Measurements from ENCODE around the gene DECR2. TPM values are rescaled to one million over a fixed set of nuclear protein-coding genes. Genes with fewer than 3 reads are reported as not detected.

DECR2 gene
- total RNA-seq, 2 donors from 2014 or later: 31.8 to 43.5 TPM

DNA sequence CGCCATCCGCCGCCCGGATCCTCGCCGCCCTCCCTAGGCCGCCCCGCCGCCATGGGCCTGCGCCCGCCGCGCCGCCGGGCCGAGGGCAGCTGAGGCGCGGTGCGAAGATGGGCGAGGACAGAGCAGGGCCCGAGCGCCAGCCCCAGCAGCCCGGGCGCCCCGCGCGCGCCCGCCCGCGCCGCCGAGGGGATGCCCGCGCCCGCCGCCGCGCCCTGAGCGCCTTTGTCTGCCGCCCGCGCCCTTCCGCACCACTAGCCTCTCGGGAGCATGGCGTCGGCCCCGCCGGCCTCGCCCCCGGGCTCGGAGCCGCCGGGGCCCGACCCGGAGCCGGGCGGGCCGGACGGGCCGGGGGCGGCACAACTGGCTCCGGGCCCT is 24.0 kb downstream of the DECR2 start:
- WGBS, 2 experiments (ENCODE audit: insufficient coverage in 1 of 2, insufficient read length in 1 of 2): 0% methylated on average over 16 to 63 of the region's 63 CpGs
- TF ChIP-seq, protein P1, sequence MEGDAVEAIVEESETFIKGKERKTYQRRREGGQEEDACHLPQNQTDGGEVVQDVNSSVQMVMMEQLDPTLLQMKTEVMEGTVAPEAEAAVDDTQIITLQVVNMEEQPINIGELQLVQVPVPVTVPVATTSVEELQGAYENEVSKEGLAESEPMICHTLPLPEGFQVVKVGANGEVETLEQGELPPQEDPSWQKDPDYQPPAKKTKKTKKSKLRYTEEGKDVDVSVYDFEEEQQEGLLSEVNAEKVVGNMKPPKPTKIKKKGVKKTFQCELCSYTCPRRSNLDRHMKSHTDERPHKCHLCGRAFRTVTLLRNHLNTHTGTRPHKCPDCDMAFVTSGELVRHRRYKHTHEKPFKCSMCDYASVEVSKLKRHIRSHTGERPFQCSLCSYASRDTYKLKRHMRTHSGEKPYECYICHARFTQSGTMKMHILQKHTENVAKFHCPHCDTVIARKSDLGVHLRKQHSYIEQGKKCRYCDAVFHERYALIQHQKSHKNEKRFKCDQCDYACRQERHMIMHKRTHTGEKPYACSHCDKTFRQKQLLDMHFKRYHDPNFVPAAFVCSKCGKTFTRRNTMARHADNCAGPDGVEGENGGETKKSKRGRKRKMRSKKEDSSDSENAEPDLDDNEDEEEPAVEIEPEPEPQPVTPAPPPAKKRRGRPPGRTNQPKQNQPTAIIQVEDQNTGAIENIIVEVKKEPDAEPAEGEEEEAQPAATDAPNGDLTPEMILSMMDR (conservative IDR thresholded peaks at IDR 0.05): no peak
- H3K27me3 Mint-ChIP-seq (ENCODE audit: insufficient read depth): peaks cover 34% of the 10 kb centered on the region

DNA sequence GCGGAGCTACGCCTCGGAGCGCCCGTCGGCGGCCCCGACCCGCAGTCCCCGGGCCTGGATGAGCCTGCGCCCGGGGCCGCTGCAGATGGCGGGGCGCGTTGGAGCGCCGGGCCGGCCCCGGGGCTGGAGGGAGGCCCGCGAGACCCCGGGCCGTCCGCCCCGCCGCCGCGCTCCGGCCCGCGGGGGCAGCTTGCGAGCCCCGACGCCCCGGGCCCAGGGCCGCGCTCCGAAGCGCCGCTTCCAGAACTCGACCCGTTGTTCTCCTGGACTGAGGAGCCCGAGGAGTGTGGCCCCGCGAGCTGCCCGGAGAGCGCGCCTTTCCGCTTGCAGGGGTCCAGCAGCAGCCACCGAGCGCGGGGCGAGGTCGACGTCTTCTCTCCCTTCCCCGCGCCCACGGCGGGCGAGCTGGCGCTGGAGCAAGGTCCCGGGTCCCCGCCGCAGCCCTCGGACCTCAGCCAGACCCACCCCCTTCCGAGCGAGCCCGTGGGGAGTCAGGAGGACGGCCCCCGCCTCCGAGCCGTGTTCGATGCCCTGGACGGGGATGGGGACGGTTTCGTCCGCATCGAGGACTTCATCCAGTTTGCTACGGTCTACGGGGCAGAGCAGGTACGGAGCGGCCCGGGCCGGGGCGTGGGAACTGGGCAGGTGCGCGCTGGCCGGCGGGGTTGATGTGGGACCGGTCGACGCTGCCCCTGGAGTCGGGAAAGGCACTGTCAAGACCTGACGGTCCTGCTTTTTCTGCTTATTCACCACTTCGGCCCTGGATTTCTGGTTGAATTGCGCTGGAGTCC is 24.6 kb downstream of the DECR2 start:
- Mint-ChIP-seq H3K27me3 (ENCODE audit: insufficient read depth) (peaks cover 31% of the 10 kb centered on the region), H3K4me1 (peaks cover 16% of the 10 kb centered on the region), H3K4me3 (peak overlapping the region; percentile 63), H3K27ac (no peak overlapping the region), H3K9me3 (no peaks in the 10 kb centered on the region), H3K36me3 (ENCODE audit: low read depth) (peaks cover 24% of the 10 kb centered on the region)
- Histone ChIP-seq H3K27ac (ENCODE audit: low read depth, low read length) (no peak overlapping the region), H3K4me1 (ENCODE audit: control insufficient read depth, insufficient read depth, low read length) (peaks cover 4% of the 10 kb centered on the region), H3K4me3 (ENCODE audit: low read length) (peak overlapping the region; percentile 89), H3K36me3 (ENCODE audit: control insufficient read depth, insufficient read depth, low read length) (peaks cover 16% of the 10 kb centered on the region), H3K9me3 (ENCODE audit: control insufficient read depth, low read length) (no peaks in the 10 kb centered on the region), H3K27me3 (ENCODE audit: control insufficient read depth, insufficient read depth, low read length, poor library complexity, severe bottlenecking) (peaks cover 26% of the 10 kb centered on the region), H3K9ac (ENCODE audit: extremely low read depth, low read length, poor library complexity, severe bottlenecking) (peak overlapping the region; percentile 51)
- 1% methylated on average over 48 to 97 of the region's 97 CpGs for WGBS, 2 experiments (ENCODE audit: insufficient coverage in 1 of 2, insufficient read length in 1 of 2)
- TF ChIP-seq, protein P1 (conservative IDR thresholded peaks at IDR 0.05): no peak
- DNase-seq: peak; percentile 72

More for the DNA sequence above, 24.0 kb downstream of the DECR2 start:
- H3K4me1 Mint-ChIP-seq: peaks cover 16% of the 10 kb centered on the region
- no peak overlapping the region for H3K27ac Mint-ChIP-seq
- peaks cover 21% of the 10 kb centered on the region for H3K36me3 Mint-ChIP-seq (ENCODE audit: low read depth)
- no peaks in the 10 kb centered on the region for H3K9me3 ChIP-seq (ENCODE audit: control insufficient read depth, low read length)
- no peak overlapping the region for H3K9ac ChIP-seq (ENCODE audit: extremely low read depth, low read length, poor library complexity, severe bottlenecking)
- H3K36me3 ChIP-seq (ENCODE audit: control insufficient read depth, insufficient read depth, low read length): peaks cover 12% of the 10 kb centered on the region
- DNase-seq: no peak
- H3K9me3 Mint-ChIP-seq: no peaks in the 10 kb centered on the region
- peaks cover 26% of the 10 kb centered on the region for H3K27me3 ChIP-seq (ENCODE audit: control insufficient read depth, insufficient read depth, low read length, poor library complexity, severe bottlenecking)
- no peak overlapping the region for H3K4me3 ChIP-seq (ENCODE audit: low read length)
- H3K4me3 Mint-ChIP-seq: peak overlapping the region; percentile 60
- peak overlapping the region; percentile 73 for H3K27ac ChIP-seq (ENCODE audit: low read depth, low read length)
- H3K4me1 ChIP-seq (ENCODE audit: control insufficient read depth, insufficient read depth, low read length): peaks cover 4% of the 10 kb centered on the region

DNA sequence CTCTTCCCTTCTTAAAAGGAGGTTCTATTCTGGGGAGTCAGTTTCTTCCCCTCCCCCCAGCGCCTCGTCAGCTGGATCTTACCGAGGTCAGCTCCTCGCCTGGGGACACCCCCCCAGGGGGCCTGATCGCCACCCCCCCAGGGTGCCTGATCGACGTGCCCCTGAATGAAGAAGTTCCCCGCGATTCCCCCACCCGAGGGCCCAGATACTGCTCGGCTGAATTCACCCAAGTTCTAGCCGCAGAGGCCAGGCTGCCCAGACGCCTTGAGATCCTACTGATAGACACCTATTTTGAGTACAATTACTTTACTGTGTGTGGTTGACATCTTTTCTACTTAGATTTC is 25.2 kb downstream of the DECR2 start:
- Histone ChIP-seq H3K27me3 (ENCODE audit: control insufficient read depth, insufficient read depth, low read length, poor library complexity, severe bottlenecking) (peaks cover 26% of the 10 kb centered on the region), H3K36me3 (ENCODE audit: control insufficient read depth, insufficient read depth, low read length) (peaks cover 16% of the 10 kb centered on the region), H3K27ac (ENCODE audit: low read depth, low read length) (no peak overlapping the region), H3K9me3 (ENCODE audit: control insufficient read depth, low read length) (no peaks in the 10 kb centered on the region), H3K4me1 (ENCODE audit: control insufficient read depth, insufficient read depth, low read length) (peaks cover 4% of the 10 kb centered on the region), H3K9ac (ENCODE audit: extremely low read depth, low read length, poor library complexity, severe bottlenecking) (peak overlapping the region; percentile 51), H3K4me3 (ENCODE audit: low read length) (peak overlapping the region; percentile 89)
- Mint-ChIP-seq H3K4me3 (peak overlapping the region; percentile 63), H3K27me3 (ENCODE audit: insufficient read depth) (peaks cover 29% of the 10 kb centered on the region), H3K27ac (no peak overlapping the region), H3K4me1 (peaks cover 16% of the 10 kb centered on the region), H3K36me3 (ENCODE audit: low read depth) (peaks cover 26% of the 10 kb centered on the region), H3K9me3 (no peaks in the 10 kb centered on the region)
- no peak for DNase-seq
- WGBS, 2 experiments (ENCODE audit: insufficient coverage in 1 of 2, insufficient read length in 1 of 2): 11 to 20% methylated on average over 7 to 13 of the region's 13 CpGs
- TF ChIP-seq, protein P1 (conservative IDR thresholded peaks at IDR 0.05): no peak

Data from endodermal cell (in vitro differentiated cells).